ENCODE data around the gene IRS2. TPM values are rescaled to one million over a fixed set of nuclear protein-coding genes. Genes with fewer than 3 reads are reported as not detected.

Gene IRS2
- total and polyA plus RNA-seq, 2 experiments from 2014 or later, result 3.6 to 14.5 TPM

- H3K4me1 Mint-ChIP-seq, result peaks cover 36% of the 10 kb centered on the region
- H3K27me3 Mint-ChIP-seq (ENCODE audit: insufficient read depth, low read depth, poor library complexity), result peaks cover 5% of the 10 kb centered on the region
- H3K4me3 Mint-ChIP-seq, result no peak overlapping the region
- Histone ChIP-seq H3K9me2 (ENCODE audit: insufficient read depth) (no peaks in the 10 kb centered on the region), H4K20me1 (replicated peaks; ENCODE audit: insufficient read depth) (peaks cover 27% of the 10 kb centered on the region), H3K4me2 (no peak overlapping the region), H3K27me3 (ENCODE audit: insufficient read depth) (no peaks in the 10 kb centered on the region), H3K36me3 (ENCODE audit: insufficient read depth) (no peaks in the 10 kb centered on the region), H3K4me3 (no peak overlapping the region), H2AFZ (no peak overlapping the region), H3F3A (replicated peaks; ENCODE audit: low read depth) (no peaks in the 10 kb centered on the region), H3K27ac (ENCODE audit: low read depth) (no peak overlapping the region), H3K79me2 (replicated peaks; ENCODE audit: insufficient read depth) (peaks cover 78% of the 10 kb centered on the region), H3K4me1 (ENCODE audit: insufficient read depth) (peaks cover 15% of the 10 kb centered on the region)
- no peak overlapping the region for H3K27ac Mint-ChIP-seq
- ATAC-seq (no peak), DNase-seq (ENCODE audit: low spot score) (no peak)
- TF ChIP-seq ZNF114 (CRISPR knock-in tag; IDR thresholded peaks at IDR 0.05) (no peak), CTCF (conservative IDR thresholded peaks at IDR 0.05; ENCODE audit: low read depth in 2 of 2) (no peak), EZH2phosphoT487 (IDR thresholded peaks at IDR 0.05; ENCODE audit: unreplicated experiment) (no peak), NANOG (IDR thresholded peaks at IDR 0.05; ENCODE audit: borderline replicate concordance) (no peak), ZNF462 (CRISPR knock-in tag; IDR thresholded peaks at IDR 0.05) (no peak), JUNB (IDR thresholded peaks at IDR 0.05; ENCODE audit: unreplicated experiment) (no peak), STAT1 (IDR thresholded peaks at IDR 0.05; ENCODE audit: unreplicated experiment) (no peak), ETS1 (IDR thresholded peaks at IDR 0.05) (no peak), POLR2AphosphoS5 (IDR thresholded peaks at IDR 0.05; ENCODE audit: low read depth) (no peak), CREB1 (CRISPR knock-in tag; IDR thresholded peaks at IDR 0.05; ENCODE audit: low read depth) (no peak), ZNF331 (CRISPR knock-in tag; IDR thresholded peaks at IDR 0.05; ENCODE audit: low read depth) (no peak), REST (IDR thresholded peaks at IDR 0.05; ENCODE audit: unreplicated experiment) (no peak), EZH2 (IDR thresholded peaks at IDR 0.05; ENCODE audit: low read depth, unreplicated experiment) (no peak)
- no peaks in the 10 kb centered on the region for H3K9me3 Mint-ChIP-seq
- peaks cover 25% of the 10 kb centered on the region for H3K36me3 Mint-ChIP-seq (ENCODE audit: low read depth)
Observed at GRCh38 chr13:109768176-109768575, 18.2 kb downstream of the IRS2 start.

Data from GM23338 (cell line).